Measurements from ENCODE around the gene JADE2.

DNA sequence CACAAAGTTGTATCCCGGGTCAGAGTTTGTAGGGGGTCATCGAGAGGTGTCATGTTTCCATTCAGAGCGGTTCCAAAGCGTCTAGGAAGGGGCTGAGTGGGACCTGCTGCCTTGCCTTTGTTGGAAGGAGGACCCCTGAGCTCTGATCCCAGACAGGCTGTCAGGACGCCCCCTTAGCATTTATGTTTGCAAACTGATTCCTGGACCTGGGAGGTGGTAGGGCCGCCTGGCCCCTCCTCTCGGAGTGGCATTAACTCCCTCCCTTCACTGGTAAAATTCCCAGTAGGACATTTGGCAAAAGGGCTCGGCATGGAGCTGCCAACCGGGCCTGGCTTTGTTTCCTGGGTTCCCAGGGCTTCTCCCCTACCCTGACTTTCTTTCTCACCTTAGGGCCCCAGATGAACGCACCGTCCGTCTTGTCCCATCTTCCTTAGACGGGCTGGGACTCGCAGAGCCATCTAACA lies 2.5 kb downstream of the JADE2 start:
- TF ChIP-seq, protein P1, sequence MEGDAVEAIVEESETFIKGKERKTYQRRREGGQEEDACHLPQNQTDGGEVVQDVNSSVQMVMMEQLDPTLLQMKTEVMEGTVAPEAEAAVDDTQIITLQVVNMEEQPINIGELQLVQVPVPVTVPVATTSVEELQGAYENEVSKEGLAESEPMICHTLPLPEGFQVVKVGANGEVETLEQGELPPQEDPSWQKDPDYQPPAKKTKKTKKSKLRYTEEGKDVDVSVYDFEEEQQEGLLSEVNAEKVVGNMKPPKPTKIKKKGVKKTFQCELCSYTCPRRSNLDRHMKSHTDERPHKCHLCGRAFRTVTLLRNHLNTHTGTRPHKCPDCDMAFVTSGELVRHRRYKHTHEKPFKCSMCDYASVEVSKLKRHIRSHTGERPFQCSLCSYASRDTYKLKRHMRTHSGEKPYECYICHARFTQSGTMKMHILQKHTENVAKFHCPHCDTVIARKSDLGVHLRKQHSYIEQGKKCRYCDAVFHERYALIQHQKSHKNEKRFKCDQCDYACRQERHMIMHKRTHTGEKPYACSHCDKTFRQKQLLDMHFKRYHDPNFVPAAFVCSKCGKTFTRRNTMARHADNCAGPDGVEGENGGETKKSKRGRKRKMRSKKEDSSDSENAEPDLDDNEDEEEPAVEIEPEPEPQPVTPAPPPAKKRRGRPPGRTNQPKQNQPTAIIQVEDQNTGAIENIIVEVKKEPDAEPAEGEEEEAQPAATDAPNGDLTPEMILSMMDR (IDR thresholded peaks at IDR 0.05): no peak
- TF ChIP-seq POLR2A (IDR thresholded peaks at IDR 0.05): no peak
- no peak for TF ChIP-seq EP300 (IDR thresholded peaks at IDR 0.05)

Measured in sigmoid colon (tissue), 4 donors.